DMS79 treated with DMSO at 0.1 percent for 48 hours (cell line): ENCODE measurements around the gene SPSB1.

Experiments used
- DNase-seq: peaks from one replicate; lab custom pipeline; 2025; lab: John Stamatoyannopoulos, UW

Gene SPSB1

DNA sequence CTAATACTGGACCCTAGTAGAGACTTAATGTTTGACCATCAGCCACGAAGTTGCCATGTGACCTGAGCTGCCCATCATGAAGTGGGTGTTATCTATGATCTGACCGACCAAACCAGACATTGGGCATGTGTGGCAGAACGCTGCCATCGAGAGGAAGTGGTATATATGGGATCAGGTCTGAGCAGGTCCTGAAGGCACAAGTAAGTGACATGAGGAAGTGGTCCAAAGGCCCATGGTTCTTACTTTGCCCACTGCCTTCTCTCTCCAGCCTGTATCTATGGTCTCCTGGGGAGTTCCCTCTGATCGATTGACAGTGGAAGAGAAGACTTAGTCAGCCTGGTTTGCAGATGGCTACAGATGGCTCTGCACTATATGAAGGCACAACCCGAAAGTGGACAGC lies 7.9 kb downstream of the SPSB1 start:
- DNase-seq, result no peak

DNA sequence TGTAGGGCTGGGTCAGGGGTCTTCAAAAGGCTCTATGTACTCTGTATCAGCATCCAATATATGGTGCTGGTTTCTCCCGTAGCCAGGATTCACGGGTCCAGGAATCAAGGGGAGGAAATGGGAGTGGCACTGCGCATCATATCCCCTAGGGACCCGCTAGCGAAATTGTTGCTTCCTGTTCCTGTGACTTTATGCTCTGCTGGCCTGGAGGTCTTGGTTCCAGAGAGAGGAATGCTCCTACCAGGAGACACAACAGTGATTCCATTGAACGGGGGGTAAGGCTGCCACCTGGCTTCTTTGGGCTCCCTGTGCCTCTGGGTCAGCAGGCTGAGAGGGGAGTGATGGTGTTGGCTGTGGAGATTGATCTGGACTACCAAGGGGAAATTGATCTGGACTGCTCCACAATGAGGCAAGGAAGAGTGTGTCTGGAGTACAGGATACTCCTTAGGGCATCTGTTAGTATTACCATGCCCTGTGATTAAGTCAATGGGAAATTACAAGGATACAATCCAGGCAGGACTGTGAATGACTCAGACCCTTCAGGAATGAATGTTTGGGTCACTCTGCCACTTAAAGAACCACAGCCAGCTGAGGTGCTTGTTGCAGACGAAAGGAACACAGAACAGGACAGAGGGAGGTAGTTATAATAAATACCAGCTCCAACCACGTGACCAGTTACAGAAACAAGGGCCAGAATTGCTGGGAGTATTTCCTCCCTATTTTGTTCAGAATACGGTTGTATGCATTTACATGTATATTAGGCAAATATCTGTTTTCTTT lies 10.2 kb downstream of the SPSB1 start:
- peak; percentile 82 for DNase-seq

DNA sequence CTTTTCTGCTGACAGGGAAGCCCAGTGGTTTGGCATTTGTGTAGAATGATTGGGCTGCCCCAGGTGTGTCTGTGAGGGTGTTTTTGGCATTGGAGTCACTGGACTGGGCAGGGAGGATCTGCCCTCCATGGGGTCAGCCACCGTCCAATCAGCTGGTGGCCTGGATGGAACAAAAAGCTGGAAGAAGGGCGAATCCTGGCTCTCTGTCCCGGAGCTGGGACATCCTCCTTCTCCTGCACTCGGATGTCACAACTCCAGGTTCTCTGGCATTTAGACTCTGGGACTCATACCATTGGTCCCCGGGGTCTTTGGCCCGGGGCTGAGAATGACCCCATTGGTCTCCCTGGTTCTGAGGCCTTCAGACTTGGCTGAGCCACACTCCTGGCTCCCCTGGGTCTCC lies 11.2 kb downstream of the SPSB1 start:
- no peak for DNase-seq

DNA sequence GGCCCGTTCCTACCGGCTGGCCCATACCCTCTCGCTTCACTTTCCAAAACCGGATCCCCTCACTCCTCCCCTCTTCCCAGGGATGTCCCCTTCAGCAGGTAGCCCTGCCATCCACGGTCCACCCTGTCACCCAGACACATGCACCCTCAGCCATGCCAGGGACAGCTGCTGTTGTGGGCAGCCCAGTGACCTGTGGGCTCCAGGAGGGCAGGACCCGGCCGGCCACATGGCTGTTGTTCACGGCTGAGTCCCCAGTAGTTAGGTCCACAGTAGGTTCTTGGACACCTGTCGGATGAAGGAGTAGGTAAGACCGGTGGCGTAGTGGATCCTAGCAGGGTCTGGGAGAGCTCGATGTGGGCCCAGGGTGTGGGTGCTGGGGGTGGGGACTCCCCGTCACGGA lies 12.5 kb downstream of the SPSB1 start:
- DNase-seq, result no peak

DNA sequence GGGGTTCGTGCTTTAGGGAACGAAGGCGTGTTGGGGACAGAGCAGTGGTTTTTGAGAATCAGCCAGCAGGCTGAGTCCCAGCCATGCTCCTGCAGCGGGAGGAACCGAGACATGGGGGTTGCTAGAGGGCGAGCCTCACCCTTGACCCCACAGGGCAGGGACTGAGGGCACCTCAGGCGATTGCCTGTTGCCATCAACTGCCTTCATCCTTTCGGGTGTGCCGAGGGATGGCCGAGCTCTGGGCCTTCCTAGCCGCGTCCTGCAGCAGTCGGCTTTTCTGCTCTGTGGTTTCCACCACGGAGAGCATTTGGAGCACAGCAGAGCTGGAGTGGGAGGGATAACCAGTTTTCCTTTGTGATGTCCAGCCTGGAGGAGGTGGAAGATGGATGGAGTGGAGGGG lies 13.3 kb downstream of the SPSB1 start:
- DNase-seq, result no peak

DNA sequence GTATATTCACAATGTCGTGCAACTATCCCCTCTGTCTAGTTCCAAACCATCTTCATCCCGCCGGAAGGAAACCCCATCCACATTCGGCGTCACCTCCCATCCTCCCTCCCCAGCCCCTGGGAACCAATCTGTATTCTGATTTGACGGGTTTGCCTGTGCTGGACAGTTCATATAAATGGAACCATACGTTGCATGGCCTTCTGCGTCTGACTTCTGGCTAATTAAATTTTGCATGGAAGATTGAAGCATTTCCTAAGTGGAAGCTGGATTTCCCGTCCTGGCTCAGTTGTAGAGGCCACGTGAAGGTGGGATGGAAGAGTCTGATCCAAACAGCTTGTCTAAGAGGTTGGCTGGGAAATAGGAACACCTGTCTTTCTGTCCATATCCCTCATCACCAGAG lies 14.6 kb downstream of the SPSB1 start:
- no peak for DNase-seq

DNA sequence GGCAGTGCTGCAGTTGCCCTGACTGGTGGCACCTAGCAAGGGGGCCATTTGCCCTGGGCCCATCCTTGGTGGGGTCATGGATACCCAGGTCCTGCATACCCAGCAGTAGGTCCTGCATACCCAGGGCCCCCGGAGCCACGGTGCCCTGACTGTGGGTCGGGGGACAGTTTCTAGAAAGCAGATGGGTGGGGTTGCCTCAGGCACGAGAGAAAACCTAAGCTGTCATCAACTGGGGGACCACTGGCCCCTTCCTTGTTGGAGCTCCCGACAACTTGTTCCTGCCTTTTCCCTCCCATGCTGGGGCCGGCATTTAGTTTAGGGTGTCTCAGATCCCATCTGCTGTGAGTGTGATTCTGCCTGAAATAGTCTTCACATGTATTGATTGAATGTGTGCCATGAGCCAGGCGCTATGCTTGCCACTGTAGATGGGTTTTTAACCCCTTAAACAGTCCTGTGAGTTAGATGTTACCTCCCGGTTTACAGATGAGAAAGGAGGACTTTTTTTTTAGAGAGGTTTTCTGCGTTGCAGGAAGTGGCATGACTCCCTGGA lies 15.6 kb downstream of the SPSB1 start:
- no peak for DNase-seq

DNA sequence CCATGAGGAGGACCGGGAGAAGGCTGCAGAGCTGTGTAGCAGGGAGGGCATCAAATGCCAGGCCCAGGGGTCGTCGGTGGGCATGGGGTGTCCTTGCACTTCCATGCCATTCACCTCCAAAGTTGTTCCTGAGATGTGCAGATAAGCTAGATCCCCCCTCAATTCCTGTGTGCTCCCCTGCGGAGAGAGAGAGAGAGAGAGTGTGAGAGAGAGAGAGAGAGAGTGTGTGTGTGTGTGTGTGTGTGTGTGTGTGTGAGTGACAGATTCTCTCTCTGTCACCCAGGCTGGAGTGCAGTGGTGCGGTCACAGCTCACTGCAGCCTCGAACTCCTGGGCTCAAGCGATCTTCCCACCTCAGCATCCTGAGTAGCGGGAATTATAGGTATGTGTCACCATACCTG lies 16.4 kb downstream of the SPSB1 start:
- no peak for DNase-seq

DNA sequence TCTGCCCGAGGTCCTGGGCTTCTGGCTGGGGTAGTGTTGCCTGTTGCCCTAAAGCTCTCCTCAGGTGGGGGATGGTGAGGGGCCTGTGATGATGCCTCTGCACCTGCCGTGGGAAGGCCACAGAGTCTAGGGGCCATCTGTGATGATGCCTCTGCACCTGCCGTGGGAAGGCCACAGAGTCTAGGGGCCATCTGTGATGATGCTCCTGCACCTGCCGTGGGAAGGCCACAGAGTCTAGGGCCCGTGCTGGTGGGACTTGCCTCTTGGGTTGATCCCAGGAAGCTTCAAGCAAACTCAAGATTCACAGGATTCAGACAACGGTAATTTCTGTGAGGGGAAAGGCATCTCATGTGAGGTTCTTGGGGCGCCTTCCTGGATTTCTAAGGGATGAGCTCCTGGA lies 17.3 kb downstream of the SPSB1 start:
- no peak for DNase-seq

DNA sequence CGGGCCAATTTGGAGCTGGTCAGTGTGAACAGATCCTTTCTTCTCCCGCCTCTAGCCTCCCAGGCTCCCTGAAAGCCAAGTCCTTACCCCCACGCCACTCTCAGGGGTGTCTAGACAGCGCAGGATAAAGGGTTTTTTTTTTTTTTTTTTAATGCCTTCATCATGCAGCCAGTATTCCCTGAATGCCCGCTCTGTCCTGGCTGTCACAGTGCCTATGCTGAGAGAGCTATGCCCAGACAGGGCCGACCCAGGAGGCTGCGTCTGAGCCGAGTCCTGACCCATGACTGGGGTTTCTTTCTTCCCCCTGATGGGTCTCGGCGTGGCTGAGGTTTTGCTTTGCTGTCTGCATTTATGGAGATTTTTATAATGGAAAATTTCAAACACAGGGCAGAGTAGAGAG lies 18.3 kb downstream of the SPSB1 start:
- no peak for DNase-seq

DNA sequence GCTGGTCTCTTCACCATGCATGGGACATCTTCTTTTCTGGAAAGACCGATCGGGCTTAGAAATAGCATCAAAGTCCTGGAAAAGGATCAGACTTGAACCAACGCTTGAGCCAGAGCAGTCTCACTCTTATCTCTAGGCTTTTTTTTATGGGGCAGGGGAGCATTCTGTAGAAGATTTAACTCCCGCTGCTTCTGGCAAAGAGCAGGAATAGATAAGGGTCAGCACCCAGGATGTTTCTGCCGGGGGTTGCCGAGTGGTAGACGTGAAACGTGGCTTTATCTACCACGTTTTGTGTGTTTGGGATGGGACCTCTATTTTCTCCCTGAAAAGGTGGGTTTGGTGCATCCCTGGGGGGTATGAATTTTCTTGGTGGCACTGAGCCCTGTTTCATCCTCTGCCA lies 18.8 kb downstream of the SPSB1 start:
- DNase-seq, result no peak

DNA sequence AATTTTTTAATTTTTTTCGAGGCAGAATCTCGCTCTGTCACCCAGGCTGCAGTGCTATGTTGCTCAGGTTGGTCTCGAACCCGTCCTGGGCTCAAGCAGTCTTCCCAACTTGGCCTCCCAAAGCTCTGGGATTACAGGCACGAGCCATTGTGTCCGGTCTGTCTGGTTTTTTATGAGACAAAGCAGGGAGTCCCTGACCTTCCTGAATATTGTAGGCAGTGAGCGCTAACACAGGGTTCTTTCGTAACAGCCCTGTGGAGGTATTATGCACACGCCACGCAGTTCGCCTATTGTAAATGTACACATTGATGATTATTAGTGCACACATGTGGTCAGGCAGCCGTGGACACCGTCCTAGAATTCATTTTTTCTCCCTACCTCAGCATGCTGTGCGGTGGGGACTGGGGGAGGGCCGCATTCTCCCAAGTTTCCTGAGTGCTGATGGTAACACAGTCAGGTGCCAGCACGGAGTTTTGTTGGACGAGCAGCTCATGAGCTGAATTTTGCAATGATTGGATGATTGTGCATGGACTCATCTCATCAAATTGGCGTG lies 19.6 kb downstream of the SPSB1 start:
- no peak for DNase-seq

DNA sequence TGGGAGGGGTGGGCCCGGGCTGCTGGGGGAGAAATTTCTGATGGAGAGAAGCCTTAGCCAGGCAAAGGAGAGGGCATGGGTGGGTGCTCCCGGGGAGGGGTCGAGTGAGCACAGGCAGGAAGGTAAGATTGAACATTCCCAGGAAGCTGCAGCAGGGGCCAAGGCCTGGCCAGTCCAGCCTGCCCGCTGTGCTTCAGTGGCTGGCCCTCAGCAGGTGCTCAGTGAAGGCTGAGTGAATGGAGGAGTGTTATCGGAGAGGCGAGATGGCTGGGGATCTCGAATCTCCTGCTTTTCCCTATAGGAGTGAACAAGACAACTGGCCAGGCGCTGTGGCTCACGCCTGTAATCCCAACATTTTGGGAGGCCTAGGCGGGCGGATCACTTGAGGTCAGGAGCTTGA lies 20.9 kb downstream of the SPSB1 start:
- no peak for DNase-seq

DNA sequence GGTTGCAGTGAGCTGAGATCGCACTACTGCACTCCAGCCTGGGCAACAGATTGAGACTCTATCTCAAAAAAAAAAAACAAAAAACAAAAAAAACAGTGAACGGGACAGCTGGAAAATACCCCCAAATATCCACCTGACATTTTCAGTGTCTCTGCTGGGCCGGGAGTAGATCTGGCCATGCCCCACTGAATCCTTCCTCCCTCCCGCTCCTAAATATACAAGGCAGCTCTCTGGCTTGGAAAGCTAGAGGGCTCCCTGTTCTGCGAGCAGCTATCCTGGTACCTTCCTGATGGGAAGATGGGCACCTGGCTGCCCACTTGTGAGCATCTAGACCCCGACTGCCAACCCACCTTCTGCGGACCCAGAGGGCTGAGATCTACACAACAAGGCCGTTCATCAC lies 21.4 kb downstream of the SPSB1 start:
- DNase-seq, result no peak

DNA sequence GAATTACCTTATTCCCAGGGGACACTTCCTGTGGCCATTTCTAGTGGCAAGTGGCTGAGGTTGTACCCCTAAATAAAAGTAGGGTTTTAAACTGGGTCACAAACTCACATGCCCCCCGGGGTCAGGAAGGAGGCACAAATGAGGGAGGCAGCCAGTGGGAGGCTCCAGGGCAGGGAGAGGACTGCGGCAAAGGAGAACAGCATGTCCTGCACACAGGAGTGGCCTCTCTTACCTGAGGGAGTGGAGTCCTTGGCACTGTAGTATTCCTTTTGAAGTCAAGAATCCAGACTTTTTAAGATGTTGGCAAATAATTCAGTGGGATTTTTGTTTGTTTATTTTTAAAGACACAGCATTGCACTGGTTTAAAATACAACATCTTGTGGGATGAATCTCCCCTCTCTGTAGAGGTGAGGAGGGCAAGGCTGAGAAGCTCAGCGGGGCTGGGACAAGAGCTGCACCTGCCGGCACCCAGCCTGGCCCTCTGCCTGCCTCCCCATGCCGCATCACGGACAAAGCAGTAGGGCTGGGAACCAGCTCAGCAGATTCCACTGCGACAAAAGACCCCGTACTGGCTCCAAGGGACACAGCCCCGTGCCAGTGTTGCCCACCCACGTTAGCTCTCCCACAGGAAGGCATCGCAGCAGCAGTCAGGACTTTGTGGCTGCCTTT lies 22.2 kb downstream of the SPSB1 start:
- DNase-seq, result no peak

DNA sequence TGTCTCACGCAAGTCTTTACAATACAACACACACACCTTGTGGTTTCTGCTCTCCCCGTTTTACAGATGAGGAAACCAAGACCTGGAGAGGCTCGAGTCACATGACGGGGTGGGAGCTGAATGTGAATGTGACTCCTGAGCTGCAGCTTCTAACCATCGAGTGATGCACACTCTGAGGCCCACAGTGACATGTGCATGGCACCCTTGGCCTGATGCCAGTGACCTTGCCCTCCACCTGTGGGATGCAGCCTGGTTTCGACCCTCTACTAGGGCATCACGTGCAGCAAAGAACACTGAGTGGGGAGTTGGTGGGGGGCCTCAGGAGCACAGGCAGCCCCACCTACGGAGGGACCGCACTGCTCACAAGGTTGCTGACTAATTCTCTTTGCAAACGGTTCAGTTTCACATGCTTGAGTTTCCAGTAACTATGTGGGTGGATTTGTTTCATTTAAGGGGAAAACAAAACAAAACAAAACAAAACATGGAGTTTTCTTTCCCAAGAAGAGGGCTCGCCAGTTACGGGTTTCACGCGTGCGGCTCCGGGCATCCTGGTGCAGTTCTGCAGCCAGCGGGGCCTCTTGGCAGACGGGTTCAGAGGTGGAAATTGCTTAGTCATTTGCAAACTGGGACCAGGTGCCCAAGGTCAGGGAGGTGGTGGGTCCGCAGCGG lies 22.9 kb downstream of the SPSB1 start:
- no peak for DNase-seq

DNA sequence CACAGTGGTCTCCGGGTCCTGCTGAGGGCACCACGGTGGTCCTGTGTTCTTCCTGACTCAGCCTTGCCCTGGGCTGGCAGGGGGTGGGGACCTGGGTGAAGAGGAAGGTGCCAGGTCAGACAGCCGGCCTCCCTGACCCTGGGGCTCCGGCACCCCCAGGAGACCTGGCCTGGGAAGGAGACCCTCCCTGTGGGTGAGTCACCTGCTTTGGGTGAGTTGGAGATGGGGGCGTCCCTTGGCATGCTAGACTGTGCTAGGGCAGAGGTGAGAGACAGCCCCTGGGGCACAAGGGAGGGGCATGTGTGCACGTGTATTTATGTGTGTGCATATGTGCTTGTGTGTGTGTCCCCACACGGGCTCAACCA lies 23.4 kb downstream of the SPSB1 start:
- DNase-seq, result no peak

DNA sequence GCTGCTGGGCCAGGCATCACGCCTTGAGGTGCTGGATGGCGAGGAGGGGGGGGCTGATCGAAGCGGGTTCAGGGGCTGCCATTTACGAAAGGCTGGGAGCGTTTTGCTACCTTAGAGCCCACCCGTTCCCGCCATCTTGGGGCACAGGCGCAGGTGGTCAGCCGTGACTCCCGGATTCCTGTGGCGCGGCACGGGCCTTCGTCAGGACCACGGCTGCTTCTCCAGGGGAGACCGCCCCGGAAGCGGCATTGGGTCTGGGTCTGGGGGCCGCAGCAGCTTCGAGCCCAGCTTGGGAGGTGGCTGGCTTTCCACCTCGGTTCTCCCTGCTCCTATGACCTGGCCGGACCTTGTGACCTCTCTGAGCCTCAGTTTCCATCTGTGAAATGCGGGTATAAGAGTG lies 23.8 kb downstream of the SPSB1 start:
- DNase-seq, result no peak

DNA sequence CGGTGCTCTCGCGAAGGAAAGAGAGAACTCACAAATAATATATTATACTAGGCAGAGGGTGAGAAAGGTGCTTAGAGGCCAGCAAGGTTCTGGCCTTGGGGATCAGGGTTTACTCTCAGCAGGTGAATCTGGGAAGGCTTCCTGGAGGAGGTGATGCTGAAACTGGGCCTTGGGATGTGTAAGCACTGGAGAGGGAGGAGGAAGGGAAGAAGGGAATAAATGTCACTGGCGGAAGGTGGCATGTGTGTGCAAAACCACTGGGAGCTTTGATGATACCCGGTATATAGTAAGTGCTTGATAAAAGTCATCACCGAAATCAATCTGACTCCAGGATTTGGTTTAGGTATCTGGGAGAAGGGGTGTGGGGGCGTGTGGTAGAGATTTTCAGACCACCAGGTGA lies 24.4 kb downstream of the SPSB1 start:
- no peak for DNase-seq

DNA sequence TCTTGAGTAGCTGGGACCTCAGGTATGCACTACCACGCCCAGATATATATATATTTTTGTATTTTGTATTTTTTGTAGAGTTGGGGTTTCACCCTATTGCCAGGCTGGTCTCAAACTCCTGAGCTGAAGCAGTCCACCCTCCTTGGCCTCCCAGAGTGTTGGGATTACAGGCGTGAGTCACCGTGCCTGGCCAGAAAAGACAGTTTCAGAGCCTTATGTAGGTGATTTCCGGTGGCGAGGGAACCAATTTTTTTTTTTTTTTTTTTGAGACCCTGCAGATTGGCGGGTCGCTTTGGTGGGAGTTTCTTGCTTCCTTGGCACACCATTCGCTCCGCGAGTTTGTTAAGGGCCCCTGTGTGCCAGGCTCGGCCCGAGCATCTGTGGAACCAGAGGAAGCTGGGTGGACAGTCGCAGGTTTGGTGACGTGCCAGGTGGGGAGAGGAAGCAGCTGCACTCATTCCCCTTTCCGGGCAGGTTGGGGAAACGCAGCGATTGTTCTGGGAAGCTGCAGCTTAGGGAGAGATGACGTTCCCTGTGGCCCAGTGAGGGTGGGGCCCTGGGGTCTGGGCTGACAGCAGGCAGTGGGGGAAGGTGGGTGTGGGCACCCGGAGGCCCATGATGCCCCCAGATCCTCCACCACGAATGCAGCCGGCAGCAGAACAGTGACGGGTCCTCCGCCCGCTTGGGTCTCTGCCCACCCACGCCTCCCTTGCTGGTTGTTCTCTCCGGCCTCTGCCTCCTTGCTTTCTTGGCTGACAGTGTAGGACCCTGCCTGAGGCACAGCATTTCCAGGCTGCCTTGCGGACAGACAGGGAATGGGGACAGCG lies 25.1 kb downstream of the SPSB1 start:
- DNase-seq, result no peak

DNA sequence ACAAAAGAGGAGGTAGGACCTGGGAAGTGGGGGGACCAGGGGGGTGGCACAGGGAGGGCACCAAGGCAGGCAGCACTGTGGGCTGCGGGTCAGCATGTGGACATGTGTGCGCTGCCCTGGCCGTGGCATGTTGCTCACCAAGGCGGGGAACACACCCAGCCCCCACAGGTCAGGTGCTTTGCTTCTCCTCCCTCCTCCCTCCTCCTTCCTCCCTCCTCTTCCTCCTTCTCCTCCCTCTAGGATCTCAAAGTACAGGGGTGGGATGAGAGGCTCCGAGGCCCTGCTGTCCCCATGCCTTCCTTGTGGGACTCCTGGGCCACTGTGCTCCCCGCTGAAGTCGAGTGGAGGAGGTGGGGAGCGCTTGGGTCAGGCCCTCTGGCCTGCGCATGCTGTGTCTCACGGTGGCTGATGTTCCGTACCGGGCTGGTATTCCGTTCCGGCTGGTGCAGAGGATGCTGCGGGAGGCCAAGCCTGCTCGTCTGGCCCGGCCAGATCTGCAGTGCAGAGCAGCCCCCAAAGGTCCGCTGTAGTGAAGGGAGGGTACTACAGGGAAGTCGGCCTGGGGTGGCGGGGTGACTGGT lies 26.6 kb downstream of the SPSB1 start:
- no peak for DNase-seq
